Measurements from ENCODE around the gene MT1B. TPM values are rescaled to one million over a fixed set of nuclear protein-coding genes. Genes with fewer than 3 reads are reported as not detected.

MT1B gene
- total RNA-seq, 2 experiments from 2014 or later: not detected

- no peak overlapping the region for H3K27ac ChIP-seq (ENCODE audit: low read depth, low read length, poor library complexity, severe bottlenecking)
- H3K4me1 ChIP-seq (ENCODE audit: insufficient read depth, low read length, poor library complexity, severe bottlenecking): peaks cover 6% of the 10 kb centered on the region
- ChIA-PET CTCF (ENCODE audit: unreplicated experiment) (no interaction called here), POLR2A (no interaction called here)
- no peak for DNase-seq (ENCODE audit: low spot score)
- no peaks in the 10 kb centered on the region for H4K20me1 ChIP-seq (ENCODE audit: insufficient read depth, low read length)
- no peak for TF ChIP-seq EZH2phosphoT487 (IDR thresholded peaks at IDR 0.05; ENCODE audit: borderline replicate concordance, low read depth, low read length)
- TF ChIP-seq CTCF (conservative IDR thresholded peaks at IDR 0.05; ENCODE audit: low read length): no peak
- H3K9me3 ChIP-seq (ENCODE audit: low read length): no peaks in the 10 kb centered on the region
- H3K36me3 ChIP-seq (ENCODE audit: insufficient read depth, low read length): no peaks in the 10 kb centered on the region
- H3K79me2 ChIP-seq (ENCODE audit: insufficient read depth, low read depth, low read length): no peaks in the 10 kb centered on the region
- H3K4me2 ChIP-seq (ENCODE audit: low read length): no peak overlapping the region
- BruUV-seq (replicated peaks): no TSS peak
- intact Hi-C loops (cut with micrococcal nuclease; ENCODE audit: unreplicated experiment): no loop called here
- no peak overlapping the region for H2AFZ ChIP-seq (ENCODE audit: low read length)
- H3K4me3 ChIP-seq (ENCODE audit: low read depth, low read length, poor library complexity, severe bottlenecking): no peak overlapping the region
- no peaks in the 10 kb centered on the region for H3K9me2 ChIP-seq (ENCODE audit: insufficient read depth, low read length)
These were observed 2.4 kb upstream of the MT1B start for GRCh38 chr16:56649271-56649670.

DNA sequence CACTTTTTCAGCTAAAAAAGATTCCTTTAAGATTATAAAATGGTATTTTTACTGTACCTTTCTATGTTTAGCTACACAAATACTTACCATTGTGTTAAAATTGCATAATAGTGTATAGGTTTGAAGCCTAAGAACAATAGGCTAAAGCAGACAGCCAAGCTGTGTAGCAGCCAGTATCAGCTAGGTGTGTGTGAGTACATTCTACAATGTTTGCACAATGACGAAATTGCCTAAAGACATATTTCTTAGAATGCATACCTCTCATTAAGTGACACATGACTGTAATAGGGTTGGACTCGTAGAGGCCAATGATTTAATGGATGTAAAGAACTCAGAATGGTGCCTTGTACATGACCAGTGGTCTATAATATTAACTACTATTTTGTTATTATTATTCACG is 1.9 kb upstream of the MT1B start:
- no peak for DNase-seq (ENCODE audit: low spot score)
- no peaks in the 10 kb centered on the region for H3K79me2 ChIP-seq (ENCODE audit: insufficient read depth, low read depth, low read length)
- no peak overlapping the region for H2AFZ ChIP-seq (ENCODE audit: low read length)
- H3K27ac ChIP-seq (ENCODE audit: low read depth, low read length, poor library complexity, severe bottlenecking): no peak overlapping the region
- no peaks in the 10 kb centered on the region for H3K9me2 ChIP-seq (ENCODE audit: insufficient read depth, low read length)
- peaks cover 6% of the 10 kb centered on the region for H3K4me1 ChIP-seq (ENCODE audit: insufficient read depth, low read length, poor library complexity, severe bottlenecking)
- no peak overlapping the region for H3K4me2 ChIP-seq (ENCODE audit: low read length)
- intact Hi-C loops (cut with micrococcal nuclease; ENCODE audit: unreplicated experiment): no loop called here
- H3K9me3 ChIP-seq (ENCODE audit: low read length): no peaks in the 10 kb centered on the region
- no peak overlapping the region for H3K4me3 ChIP-seq (ENCODE audit: low read depth, low read length, poor library complexity, severe bottlenecking)
- BruUV-seq (replicated peaks): no TSS peak
- no peaks in the 10 kb centered on the region for H3K36me3 ChIP-seq (ENCODE audit: insufficient read depth, low read length)
- POLR2A ChIA-PET: no interaction called here
- TF ChIP-seq EZH2phosphoT487 (IDR thresholded peaks at IDR 0.05; ENCODE audit: borderline replicate concordance, low read depth, low read length): no peak
- TF ChIP-seq CTCF (conservative IDR thresholded peaks at IDR 0.05; ENCODE audit: low read length): no peak
- no peaks in the 10 kb centered on the region for H4K20me1 ChIP-seq (ENCODE audit: insufficient read depth, low read length)
- CTCF ChIA-PET (ENCODE audit: unreplicated experiment): no interaction called here

DNA sequence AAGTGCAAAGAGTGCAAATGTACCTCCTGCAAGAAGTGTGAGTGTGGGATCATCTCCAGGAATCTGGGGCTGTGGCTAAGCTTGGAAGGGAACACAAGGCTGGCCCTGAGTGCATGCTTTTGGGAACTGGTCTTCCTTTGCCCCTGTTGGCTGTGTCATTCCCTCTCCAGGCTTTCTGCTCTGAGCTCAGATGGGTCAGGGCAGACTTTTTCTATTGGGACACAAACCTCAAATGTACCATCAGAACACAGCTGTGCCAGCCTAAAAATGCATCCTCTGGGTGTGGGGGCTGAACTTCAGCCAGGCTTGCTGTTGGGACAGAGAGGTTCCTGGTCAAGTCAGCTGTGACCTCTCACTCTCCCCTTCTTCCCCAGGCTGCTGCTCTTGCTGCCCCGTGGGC is 914 bp downstream of the MT1B start:
- H3K4me3 ChIP-seq (ENCODE audit: low read depth, low read length, poor library complexity, severe bottlenecking): no peak overlapping the region
- H2AFZ ChIP-seq (ENCODE audit: low read length): no peak overlapping the region
- CTCF ChIA-PET (ENCODE audit: unreplicated experiment): no interaction called here
- H3K4me2 ChIP-seq (ENCODE audit: low read length): no peak overlapping the region
- H3K9me2 ChIP-seq (ENCODE audit: insufficient read depth, low read length): no peaks in the 10 kb centered on the region
- no peaks in the 10 kb centered on the region for H4K20me1 ChIP-seq (ENCODE audit: insufficient read depth, low read length)
- BruUV-seq (replicated peaks): no TSS peak
- DNase-seq (ENCODE audit: low spot score): no peak
- H3K79me2 ChIP-seq (ENCODE audit: insufficient read depth, low read depth, low read length): no peaks in the 10 kb centered on the region
- no peaks in the 10 kb centered on the region for H3K36me3 ChIP-seq (ENCODE audit: insufficient read depth, low read length)
- POLR2A ChIA-PET: no interaction called here
- intact Hi-C loops (cut with micrococcal nuclease; ENCODE audit: unreplicated experiment): no loop called here
- H3K4me1 ChIP-seq (ENCODE audit: insufficient read depth, low read length, poor library complexity, severe bottlenecking): peaks cover 6% of the 10 kb centered on the region
- TF ChIP-seq EZH2phosphoT487 (IDR thresholded peaks at IDR 0.05; ENCODE audit: borderline replicate concordance, low read depth, low read length): no peak
- no peak for TF ChIP-seq CTCF (conservative IDR thresholded peaks at IDR 0.05; ENCODE audit: low read length)
- no peak overlapping the region for H3K27ac ChIP-seq (ENCODE audit: low read depth, low read length, poor library complexity, severe bottlenecking)
- no peaks in the 10 kb centered on the region for H3K9me3 ChIP-seq (ENCODE audit: low read length)

Data from OCI-LY7 (cell line).